GM18909 (cell line): Measurements from ENCODE around the gene GPR15.

Source experiments
- ATAC-seq: cut with Tn5 transposase; IDR thresholded peaks from one replicate; pipeline ENCODE4 v1.9.1; 2021; ENCODE audit warnings: mild to moderate bottlenecking; ENCODE audit not compliant: unreplicated experiment, poor library complexity

GPR15 gene

DNA sequence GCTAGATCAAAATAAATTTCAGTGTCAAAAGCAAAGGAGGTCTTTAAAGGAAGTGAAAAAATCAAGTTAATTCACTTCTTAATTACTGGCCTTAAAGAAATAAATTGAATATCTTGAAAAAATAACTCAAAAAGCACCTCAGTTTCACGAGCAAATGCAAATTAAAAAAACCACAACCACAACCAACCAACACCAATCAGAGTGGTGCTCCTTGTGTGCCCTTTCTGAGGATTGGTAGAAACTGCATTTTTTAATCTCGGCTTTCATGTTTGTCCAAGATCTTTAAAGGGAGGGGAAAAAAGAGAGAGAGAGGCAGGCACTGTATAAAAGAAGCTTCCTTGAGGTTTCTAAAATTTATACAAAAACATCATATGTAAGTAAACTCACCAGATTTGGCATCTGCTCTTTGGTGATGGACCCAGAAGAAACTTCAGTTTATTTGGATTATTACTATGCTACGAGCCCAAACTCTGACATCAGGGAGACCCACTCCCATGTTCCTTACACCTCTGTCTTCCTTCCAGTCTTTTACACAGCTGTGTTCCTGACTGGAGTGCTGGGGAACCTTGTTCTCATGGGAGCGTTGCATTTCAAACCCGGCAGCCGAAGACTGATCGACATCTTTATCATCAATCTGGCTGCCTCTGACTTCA is at the start of gene GPR15:
Gene GPR15, plus strand, starts transcription at position 357 of the 653 bp plus-strand sequence. Its CDS starts 56 bp downstream, at position 413.
- ATAC-seq, result peak; percentile 38

GRCh38 chr3:98482717-98483482 is 48.9 kb upstream of the GPR15 start:
- no peak for ATAC-seq

DNA sequence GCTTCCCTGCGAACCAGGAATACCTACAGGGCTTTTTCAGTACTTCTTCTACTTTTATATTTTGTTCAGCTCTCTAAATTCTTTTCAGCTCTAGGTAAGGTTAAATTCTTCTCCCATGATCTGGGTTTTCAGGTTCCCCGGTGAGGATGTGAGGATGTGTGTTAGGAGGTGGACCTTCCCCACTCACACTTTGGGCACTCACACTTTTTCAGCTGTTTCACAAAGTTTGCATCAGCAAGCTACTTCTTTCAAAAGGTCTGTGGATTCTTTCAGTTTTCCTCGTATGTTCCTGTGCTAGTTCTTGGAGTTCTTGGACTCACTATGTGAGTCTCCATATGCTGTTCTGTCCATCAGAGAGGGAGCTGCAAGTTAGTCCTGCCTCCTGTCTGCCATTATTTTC is 48.2 kb upstream of the GPR15 start:
- no peak for ATAC-seq

- no peak for ATAC-seq
Observed at GRCh38 chr3:98497381-98497780, 34.4 kb upstream of the GPR15 start, which contains the start of gene OR5K2. Gene OR5K2 (plus strand): TSS chr3:98497681. CDS start chr3:98497681, 0 bp downstream.

- no peak for ATAC-seq
Observed at GRCh38 chr3:98500019-98500418, 31.8 kb upstream of the GPR15 start.

GRCh38 chr3:98501270-98501669 is 30.5 kb upstream of the GPR15 start:
- ATAC-seq, result no peak

DNA sequence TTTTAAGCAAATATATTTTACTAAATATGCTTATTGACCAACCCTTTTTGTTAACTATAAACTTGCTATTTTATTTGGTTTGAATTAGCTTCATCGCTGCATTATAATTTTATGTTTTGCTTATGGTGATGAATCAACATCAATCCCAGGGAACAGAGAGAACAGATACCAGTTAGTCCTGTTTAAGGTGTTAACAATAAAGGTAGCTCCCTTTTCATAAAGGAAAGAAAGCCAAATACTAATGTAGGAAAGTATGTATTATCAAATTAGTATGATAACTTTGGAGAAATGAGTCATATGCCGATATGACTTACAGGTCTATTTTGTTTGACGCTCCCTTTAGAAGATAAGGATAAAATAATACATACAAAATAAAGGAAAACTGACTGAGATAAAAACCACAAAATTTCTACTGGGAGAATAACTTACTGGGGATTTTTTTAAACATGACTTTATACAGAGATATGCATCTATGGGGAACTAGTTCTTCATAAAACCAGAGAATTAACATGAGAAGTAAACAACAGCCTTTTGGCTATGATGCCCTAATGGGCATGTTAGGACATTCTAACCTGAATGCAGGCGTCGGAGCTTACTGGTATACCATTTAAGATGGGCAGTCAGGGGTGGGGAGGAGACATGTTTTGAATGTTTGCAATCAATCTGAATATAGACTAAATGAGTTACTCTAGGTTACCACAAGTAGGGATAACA is 29.8 kb upstream of the GPR15 start:
- no peak for ATAC-seq

- no peak for ATAC-seq
Observed at GRCh38 chr3:98504539-98504938, 27.2 kb upstream of the GPR15 start.

DNA sequence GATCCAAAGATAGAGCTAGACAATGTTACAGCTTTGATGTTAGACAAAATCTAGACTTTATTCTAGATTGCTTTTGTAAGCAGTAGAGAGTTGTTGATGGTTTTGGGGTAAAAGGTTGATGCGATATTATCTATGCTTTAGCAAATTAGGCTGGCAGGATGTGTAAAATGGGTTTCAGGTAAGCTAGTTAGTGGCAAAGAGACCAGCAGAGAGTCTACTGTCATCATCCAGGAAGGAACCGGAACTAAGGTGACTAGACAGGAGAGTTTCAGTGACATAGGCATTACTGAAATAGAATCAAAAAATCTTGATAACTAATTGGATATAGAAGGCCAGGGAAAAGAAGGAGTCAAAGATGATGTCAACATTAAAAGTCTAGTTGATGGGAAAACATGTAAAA is 23.2 kb upstream of the GPR15 start:
- ATAC-seq, result no peak

- no peak for ATAC-seq
Observed at GRCh38 chr3:98512576-98512975, 19.2 kb upstream of the GPR15 start.

DNA sequence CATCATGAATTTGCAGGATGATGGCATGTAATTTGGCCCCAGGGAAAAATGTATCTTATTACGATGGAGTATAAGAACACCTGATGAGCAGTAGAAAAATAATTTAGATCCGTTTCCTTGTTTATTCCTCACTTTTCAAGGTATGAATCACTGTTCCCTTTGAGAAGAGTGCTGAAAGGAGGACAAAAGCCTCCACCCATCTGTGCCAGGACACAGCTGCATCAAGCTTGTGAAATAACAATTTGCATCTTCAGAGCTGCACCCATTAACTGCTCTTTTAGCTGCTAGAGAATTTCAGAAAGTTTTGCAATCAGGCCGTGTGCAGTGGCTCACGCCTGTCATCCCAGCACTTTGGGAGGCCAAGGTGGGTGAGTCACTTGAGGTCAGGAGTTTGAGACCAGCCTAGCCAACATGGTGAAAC is 18.7 kb upstream of the GPR15 start:
- ATAC-seq, result no peak

GRCh38 chr3:98513736-98514135 is 18.0 kb upstream of the GPR15 start:
- ATAC-seq, result no peak

DNA sequence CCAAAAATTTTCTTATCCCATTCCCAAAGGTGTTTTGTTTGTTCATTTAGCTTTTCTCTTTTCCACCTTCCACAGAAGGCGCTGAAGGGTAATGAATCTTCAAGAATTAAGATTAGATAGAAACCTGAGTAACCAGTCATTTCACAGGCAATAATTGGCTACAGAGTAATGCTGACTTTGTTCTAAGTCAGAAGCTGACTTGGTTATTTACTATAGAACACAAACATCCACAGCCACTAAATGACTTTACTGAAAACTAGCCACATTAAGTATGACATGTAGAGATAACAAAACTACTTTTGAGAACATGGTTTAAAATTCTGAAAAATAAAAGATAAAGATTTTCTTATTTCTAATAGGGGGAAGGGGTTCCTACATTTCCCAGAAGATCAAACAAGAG is 16.8 kb upstream of the GPR15 start:
- no peak for ATAC-seq

GRCh38 chr3:98518816-98519215 is 13.0 kb upstream of the GPR15 start:
- ATAC-seq, result no peak

- no peak for ATAC-seq
Observed at GRCh38 chr3:98519351-98519750, 12.4 kb upstream of the GPR15 start.

- ATAC-seq, result peak; percentile 50
Observed at GRCh38 chr3:98521897-98522543, 9.8 kb upstream of the GPR15 start.

DNA sequence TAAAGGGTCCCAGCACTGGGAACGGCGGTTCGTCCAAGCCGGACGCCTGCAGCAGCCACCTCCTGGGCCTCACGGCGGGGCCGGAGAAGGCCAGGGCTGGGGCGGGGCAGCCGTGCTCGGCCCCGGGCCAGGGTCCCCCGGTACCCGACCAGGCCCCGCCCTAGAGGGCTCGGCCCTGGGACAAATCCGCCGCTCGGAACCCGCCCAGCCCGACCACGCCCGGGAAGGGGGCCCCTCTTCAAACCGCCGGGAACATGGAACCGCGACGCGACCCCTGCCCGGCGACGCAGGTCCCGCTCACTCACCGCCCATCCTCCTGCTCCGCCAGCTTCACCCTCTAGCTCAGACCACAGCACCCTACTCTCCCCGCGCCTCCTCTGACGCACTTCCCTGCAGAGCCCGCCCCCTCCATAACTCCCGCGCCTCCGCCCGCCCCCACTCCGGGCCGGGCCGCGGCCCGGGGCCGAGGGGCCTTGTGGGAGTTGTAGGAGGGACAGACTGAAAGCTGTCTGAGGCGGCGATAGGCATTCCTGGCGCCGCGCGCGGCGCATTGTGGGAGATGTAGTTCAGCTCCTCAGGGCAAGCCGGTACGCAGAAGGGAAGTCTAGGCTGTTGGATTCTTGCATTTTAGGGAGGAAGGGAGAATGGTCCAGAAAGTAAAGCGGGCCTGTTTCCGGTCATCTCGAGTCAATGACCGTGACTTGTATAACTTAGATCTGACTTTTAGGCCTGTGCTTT is 9.1 kb upstream of the GPR15 start, which contains the start of gene CLDND1:
Gene CLDND1, minus strand, starts transcription at position 359 of the 738 bp plus-strand sequence. CDS start 1,478 bp downstream, outside the sequence.
- ATAC-seq, result peak; percentile 85

GRCh38 chr3:98525494-98525893 is 6.3 kb upstream of the GPR15 start:
- no peak for ATAC-seq

- ATAC-seq, result no peak
Observed at GRCh38 chr3:98528474-98529346, 3.1 kb upstream of the GPR15 start.
